T-helper 2 cell treated with Interferon-gamma antibody and Interleukin-4, amounts not matched to agents 100 ng/mL and 5 ng/mL, for 36 hours (primary cell): Measurements from ENCODE around the gene NPAS3. TPM values are rescaled to one million over a fixed set of nuclear protein-coding genes. Genes with fewer than 3 reads are reported as not detected.

ENCODE experiments used
- intact Hi-C: fragments of 100-400 bp; cut with micrococcal nuclease; formaldehyde crosslinking; loops from one replicate; pipeline ENCODE4 v1.15.1; 2023
- total RNA-seq: library from RNA; stranded (reverse); gene quantifications from 2 replicates; pipeline ENCODE4 v1.2.3, GENCODE V29; 2022

The NPAS3 gene
- total RNA-seq, 1 donor from 2014 or later = not detected

DNA sequence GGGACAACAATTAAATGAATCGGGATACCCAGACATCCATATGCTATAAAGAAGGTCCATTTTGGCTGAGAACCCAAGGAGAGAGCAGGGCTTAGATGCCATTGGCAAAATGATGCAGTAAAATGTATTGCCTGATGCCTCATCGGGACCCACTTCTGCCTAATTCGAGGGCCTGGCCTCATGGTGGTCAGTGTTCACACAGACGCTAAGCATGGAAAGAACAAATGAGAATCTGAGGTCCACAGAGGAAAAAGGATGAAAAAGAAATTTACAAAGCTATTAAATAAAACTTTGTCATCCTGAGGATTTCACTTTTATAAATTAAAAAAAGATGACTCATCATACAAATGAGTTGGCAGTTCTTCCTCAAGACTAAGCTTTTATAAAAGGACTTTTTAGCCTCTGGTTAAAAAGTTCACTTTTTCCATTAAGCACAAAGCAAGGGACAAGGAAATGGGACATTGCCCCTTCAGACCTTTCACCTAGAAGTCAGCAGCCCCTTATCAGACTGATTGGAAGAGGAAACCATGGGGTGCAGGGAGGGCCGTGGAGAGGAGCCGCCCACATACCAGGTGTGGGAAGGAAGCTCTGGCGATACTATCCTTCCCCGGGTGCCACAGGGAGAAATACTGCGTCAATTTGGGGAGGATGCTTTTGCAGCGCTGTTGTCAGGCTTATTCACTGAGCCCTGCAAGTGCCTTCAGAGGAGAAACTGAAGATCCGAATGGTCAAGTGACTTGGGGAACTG lies 836.2 kb downstream of the NPAS3 start:
- intact Hi-C loops = no loop called here

DNA sequence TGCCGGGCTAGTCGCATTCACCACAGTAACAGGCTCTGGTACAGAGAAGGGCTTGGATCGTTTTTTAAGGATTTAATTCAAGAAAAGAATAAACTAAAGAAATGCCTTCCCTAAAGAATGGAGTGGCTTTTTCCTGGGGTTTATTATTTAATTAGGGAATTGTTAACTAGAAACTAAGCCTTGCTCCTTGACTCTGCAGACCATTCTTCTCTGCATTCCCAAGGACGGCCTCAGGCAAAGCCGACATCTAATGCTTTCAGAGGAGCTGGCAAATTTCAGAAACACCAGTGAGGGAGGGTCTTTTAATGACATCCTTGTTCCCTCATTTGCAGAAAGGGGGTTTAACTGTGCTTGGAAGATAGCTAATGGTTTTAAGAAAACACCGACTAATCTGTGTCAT lies 838.2 kb downstream of the NPAS3 start:
- intact Hi-C loops = no loop called here

DNA sequence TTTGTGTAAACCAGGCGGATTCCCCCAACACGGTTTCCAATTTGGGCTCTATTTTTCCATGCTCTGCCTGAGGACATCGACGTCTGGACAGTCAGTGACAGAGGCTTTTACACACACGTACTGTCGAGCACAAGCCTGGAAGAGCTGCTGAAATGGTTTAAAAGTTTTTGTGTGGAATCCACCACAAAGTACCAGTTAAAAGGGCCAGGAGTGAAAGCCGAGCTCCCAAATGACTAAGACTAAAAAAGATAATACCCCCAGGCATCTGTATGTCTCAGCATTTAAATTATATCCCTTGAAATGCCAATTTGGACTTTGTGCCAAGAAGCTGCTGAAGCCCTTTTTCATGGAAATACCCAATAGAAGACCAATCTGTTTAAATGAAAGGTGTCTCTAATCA lies 839.0 kb downstream of the NPAS3 start:
- intact Hi-C loops = no loop called here

DNA sequence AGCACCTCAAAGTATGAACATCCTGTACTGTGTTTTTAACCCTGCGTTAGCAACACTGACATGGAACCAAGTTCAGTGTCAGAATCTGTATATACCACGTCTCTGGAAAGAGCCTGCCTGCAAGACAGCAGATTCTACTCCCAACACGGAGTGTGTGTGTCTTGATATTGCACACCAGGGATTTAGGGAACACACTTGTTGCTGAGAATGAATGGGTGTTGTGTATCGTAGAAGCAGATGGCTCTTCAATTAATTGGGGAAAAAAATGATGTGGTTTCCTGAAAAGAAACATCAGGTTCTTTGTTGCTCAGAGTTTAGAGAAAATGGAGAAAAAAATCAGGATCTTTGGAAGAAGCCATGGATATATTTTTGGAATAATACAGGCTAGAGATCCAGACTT lies 841.4 kb downstream of the NPAS3 start:
- intact Hi-C loops = no loop called here

DNA sequence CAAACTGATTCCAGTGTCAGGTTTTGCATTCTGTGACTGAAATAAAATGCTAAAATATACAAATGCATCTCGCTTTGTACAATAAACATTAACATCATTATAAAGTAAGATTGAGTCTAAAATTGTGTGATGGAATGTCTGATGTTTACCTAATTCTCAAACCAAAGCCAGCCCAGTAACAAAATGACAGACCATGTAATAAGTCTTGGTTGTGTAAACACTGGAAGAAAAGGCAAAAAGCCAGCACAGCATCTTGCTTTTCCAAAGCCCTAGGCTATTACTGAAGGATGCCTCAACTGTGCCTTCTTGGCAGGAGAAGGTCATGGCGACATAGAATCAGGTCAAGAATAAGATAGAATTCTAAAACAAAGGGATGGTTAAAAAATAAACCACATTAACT lies 842.6 kb downstream of the NPAS3 start:
- intact Hi-C loops = no loop called here

DNA sequence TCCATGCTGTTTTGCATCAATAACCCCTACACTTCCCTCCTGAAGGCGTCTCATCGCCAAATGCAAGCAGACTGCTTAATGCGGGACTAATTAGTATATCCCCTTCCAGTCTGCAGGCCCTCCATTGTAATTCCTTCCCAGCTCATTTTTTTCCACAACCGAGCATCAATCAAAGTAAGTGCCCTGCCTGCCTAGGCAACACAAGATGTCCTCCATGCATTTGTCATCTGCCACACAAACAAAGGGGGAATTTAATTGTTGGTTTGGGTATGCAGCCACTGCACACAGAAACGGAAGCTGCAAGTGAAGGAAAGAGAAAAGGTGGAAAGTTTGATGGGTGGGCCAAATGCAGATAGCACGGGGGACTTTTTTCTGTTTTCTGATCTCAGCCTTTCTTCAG lies 844.2 kb downstream of the NPAS3 start:
- intact Hi-C loops = no loop called here

DNA sequence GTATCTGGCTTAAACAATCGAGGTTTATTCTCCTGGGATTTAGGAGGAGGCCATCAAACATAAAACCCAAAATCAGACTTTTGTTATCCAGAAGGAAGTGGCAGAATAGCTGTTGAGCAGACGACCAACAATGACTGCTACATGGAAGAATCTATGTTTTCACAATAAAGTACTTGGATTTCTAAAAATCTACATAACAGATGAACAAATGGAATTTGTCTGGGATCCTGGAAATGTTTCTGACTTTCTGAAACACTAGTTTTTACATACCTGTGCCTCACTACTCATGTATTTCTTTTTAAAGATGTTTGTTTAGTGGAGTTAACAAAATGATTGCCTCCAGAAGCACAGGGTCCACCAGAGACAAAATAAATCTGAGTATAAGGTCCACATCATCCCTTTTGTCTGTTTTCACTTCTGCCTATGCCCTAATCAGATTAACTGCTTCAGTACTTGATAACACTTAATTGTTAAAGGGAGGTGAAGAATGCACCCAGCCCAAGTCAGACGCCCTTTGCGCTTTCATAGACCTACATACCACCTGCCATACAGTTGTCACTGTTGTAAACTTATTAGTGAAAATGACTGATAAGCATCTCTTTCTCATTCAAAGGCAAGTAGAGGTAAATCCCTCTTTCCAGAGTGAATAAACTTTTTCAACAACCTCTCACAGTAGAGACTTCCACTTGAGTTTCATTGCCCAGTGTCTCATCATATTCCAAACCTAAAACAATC lies 847.6 kb downstream of the NPAS3 start:
- intact Hi-C loops = no loop called here

DNA sequence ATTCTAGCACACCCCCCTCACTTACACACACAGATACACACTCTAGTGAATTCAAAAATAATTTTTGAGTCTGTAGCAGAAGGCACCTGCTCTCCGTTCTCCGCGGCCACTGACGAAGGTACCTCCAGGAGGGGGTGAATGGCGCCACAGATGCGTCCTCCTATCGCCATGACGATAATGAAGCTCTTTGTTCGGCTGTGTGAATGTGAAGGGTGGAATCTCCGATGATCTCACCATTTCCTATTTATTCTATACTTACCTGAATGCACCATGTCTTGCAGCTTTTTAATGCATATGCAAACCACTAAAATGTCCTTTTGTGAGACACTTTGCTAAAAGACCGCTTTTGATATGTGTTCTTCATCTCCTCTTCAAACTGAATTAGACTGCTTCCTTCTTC lies 849.5 kb downstream of the NPAS3 start:
- intact Hi-C loops = no loop called here

DNA sequence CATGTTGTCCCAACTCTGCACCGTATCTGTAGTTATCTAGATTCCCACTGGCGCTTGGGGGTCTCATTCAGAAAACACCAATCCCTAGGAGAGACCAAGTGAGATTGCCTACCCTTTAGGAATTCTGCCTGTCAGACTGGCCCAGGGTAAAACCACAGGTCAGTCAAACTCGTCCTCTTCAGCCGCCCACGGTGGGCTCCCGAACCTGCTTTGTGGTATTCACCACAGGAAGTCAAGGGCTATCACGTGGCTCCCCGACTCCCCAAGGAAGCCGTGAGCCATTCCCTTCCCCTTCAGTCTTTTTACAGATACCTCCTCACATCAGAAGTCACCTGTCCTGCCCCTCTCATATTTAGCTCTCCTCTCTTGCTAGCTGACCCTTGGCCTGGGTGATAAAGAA lies 852.3 kb downstream of the NPAS3 start:
- intact Hi-C loops = loop anchor here (5.0 kb wide), 3 partner anchors 436 to 1214 kb away; no protein-coding TSS in a partner anchor

DNA sequence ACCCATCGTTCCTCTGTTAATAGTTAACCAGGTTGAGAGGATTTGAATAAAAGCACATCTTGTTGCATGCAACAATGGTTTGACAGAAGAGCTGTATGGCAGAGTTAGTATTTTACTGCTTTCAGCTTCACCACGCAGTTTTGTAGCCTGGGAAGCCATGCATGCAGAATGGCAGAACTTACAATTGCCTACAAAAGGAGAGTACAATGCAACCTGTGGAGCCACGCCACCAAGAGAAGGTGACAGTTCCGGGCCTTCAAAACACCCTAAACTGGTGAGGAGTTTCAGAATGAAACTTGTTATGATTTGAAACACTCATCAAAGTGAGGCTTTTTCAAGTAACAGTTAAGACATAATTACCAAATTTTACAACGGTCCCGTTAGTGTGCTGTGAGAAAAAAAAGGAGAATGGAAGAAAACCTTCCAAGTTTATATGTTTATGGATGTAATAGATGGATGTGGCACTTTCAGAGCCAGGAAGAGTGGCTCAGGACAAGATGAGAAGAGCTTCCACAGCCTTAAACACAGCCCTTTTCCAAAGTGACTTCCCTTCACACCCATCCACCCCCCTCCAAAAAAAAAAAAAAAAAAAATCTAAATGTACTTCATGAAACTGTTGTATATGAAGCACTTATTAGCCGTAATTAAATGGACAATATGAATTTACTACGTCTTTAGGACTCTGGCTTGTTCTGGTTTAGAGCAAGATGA lies 853.5 kb downstream of the NPAS3 start:
- intact Hi-C loops = loop anchor here (5.0 kb wide), 3 partner anchors 435 to 1215 kb away; no protein-coding TSS in a partner anchor

DNA sequence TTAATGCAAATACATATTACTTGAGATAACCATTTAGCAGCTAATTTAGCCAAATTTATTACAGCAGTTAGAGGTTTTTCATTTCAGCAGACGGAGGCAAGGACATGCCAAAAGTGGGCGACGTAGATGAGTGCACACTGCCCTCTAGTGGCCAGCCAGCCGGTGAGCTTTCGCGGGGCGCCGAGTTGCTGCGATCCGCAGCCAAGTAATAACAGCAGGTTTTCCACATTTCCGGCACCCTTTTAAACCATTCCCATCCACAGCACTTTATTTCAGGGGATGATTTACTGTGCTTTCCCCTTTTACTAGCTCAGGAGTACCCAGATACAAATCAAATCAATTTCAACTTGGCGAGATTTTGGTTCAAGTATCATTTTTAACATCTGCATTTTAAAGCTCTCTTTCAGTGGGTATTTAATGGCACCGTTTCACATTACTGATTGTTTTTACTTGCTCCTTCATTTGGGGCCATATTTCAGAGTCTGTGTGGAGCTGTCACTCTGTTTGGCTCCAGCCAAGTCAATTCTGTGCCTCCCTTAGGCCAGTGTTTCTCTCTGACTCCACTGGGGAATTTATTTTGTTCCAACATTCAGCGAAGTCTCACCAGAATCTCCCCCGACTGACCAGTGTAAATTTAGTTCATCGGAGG lies 854.2 kb downstream of the NPAS3 start:
- intact Hi-C loops = loop anchor here (5.0 kb wide), 3 partner anchors 434 to 1216 kb away; no protein-coding TSS in a partner anchor

DNA sequence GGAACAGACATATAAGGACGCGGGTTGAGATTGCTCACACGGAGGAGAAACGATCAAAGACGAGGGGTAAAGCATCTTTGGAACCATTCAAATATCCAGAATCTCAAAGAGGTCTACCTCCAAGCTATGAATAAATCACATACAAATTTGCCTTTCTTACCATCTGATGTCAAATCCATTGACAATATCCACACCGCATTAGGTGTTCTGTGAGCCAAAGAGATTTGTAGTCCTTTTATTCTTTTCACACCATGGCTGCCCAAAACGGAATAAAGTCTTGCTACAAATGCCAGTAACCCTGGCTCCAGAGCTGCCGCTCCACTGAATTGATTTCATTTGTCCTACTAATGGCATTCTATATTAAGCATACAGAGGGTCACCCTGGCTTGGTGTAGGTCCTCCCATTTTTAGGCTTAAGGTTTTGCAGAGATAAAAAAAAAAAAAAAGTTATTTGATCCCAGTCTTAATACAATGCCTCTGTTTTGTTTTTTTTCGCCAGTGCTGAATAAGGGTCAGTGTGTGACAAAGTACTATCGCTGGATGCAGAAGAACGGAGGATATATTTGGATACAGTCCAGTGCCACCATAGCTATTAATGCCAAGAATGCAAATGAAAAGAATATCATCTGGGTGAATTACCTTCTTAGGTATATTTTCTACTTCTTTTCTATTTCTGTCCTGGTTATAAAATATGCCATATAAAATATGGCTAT lies 854.9 kb downstream of the NPAS3 start:
- intact Hi-C loops = loop anchor here (5.0 kb wide), 3 partner anchors 434 to 1216 kb away; no protein-coding TSS in a partner anchor

DNA sequence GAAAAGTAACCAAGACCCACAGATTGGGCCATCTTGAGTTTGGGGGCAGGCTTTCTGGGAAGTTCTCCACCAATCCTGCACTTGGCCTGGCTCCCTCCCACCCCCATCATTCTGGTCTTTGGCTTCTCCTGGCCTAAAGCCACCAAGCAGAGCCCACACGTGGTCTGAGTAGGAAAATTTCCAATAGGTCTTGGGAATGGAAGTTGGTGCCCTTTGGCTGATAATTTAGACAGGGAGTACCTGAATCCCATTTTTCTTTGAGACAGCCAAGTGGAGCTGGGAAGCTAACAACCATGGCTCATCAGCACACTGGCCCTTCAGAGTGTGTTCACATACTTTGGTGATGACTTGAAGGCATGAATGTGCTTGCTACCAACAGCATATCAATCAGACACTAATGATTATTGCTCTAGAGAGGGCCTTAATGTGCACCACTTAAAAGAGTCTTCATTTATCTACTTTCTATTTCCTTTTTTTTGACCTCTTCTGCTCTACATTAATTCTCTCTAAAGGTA lies 856.2 kb downstream of the NPAS3 start:
- intact Hi-C loops = loop anchor here (5.0 kb wide), 3 partner anchors 432 to 1218 kb away; no protein-coding TSS in a partner anchor

DNA sequence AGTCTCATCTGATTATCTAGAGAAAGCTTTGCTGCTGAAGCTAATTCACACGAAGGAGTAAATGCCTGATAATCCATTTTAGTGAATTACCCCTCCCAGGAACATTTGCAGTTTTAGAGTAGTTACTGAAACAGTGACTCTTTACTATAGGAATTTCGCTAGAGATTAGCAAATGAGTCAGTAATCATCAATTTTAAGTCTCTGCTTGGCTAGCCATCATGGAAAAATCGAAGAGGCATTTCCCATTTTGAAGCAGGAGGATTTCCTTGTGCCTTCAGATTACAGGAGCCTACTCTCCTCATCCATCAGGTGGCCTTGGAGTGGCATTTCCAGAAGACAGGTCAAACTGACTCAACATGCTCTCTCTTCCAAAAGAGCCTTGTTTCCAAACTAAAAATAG lies 857.7 kb downstream of the NPAS3 start:
- intact Hi-C loops = no loop called here

DNA sequence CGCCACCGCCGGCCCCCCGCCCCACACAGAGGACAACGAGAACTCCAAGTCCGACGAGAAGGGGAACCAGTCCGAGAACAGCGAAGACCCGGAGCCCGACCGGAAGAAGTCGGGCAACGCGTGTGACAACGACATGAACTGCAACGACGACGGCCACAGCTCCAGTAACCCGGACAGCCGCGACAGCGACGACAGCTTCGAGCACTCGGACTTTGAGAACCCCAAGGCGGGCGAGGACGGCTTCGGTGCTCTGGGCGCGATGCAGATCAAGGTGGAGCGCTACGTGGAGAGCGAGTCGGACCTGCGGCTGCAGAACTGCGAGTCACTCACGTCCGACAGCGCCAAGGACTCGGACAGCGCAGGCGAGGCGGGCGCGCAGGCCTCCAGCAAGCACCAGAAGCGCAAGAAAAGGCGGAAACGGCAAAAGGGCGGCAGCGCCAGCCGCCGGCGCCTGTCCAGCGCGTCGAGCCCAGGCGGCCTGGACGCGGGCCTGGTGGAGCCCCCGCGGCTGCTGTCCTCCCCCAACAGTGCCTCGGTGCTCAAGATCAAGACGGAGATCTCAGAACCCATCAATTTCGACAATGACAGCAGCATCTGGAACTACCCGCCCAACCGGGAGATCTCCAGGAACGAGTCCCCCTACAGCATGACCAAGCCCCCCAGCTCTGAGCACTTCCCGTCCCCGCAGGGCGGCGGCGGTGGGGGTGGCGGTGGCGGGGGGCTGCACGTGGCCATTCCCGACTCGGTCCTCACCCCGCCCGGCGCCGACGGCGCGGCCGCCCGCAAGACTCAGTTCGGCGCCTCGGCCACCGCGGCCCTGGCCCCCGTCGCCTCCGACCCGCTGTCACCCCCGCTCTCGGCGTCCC lies 861.3 kb downstream of the NPAS3 start:
- intact Hi-C loops = no loop called here

DNA sequence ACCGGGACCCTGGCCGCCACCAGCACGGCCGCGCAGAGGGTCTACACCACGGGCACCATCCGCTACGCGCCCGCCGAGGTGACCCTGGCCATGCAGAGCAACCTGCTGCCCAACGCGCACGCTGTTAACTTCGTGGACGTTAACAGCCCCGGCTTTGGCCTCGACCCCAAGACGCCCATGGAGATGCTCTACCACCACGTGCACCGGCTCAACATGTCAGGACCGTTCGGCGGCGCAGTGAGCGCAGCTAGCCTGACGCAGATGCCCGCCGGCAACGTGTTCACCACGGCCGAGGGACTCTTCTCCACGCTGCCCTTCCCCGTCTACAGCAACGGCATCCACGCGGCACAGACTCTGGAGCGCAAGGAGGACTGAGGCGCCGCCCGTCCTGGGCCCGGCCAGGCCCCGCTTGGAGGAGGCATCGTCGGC lies 862.1 kb downstream of the NPAS3 start:
- intact Hi-C loops = no loop called here

DNA sequence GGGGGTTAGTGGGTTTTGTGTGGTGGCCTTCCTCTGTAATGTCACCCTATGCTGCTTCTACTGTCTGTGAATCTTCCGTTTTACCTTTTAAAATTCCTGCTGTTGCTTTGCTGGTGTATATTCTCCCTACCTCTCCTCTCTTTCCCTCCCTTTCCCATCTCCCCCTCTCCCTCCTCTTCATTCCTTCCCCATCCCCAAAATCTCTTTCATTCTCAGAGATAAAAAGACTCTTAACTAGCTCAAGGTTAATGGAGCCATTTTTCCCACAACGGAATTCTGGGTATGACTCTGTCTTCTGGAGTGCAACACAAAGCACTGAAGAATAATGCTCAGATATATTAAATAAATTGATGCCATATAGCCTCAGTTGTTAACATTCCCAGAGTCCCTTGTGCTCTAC lies 864.1 kb downstream of the NPAS3 start:
- intact Hi-C loops = no loop called here

DNA sequence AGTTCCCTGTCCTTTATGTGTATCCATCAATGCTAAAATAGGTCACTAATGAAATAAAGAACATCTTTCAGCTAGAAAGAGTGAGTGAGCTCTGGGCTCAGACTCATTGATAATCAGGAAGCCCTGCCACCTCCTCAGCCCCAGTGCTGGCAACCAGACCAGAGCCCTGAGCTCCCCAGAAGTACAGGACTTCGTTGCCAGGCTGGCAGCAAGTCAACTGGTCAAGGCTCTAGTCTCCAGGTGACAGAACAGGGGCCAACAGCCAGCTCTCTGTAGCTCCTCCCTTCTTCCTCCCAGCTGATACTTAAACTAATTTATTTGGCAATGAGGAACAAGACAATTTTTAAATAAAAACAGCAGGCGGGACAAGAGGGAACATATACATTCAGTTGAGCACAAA lies 866.9 kb downstream of the NPAS3 start:
- intact Hi-C loops = no loop called here

DNA sequence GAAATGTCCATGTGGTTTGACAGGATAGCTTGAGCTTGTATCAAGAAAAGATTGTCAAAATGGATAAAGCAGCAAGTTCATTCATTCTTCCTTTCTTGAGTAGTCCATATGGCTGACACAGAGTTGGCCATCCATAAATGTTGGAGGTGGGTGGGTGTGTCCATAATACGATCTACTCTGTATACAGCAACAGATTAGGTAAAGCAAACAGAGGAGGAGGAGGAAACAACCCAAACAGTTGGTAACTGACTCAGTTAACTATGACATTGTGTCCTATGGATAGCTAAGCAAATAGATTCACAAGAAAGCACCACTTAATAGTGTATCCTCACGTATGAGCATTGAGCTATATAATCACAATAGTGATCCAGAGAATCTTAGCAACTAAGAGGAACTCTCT lies 868.2 kb downstream of the NPAS3 start:
- intact Hi-C loops = no loop called here

DNA sequence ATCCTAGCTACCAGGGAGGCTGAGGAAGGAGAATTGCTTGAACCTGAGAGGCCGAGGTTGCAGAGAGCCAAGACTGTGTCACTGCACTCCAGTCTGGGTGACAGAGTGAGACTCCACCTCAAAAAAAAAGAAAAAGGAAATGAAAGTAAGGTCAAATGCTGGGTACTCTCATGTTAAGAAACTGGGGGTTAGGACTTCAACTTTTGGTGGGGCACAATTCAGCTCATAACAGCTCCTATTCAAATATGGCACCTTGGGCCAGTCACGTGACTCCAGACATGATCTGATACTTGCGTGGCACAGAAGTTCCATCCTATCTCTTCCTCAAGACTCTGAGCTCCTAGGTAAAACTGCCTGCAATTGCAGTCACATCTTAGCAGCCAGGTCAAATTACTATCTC lies 869.5 kb downstream of the NPAS3 start:
- intact Hi-C loops = no loop called here
